ENCODE data around the gene USF2.

DNA sequence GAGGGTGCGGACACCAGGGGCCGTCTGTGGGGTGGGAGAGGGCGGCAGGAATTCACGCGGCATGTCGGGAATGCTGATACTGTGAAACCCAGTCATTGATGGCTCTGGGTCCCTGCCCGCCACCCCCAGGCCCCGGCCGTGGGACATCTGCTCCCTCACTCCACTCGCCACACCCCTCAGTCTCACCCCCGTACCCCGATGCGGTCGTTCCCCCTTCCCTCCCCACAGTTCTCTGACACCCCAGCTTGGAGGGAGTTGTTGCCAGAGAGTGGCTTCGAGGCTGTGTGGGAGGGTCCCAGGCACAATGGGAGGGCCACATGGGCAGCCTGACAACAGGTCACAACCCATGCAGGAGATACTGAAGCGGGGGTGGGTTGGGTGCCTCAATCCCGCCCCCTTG, 25.0 kb downstream of the USF2 start:
- TF ChIP-seq, protein P1, sequence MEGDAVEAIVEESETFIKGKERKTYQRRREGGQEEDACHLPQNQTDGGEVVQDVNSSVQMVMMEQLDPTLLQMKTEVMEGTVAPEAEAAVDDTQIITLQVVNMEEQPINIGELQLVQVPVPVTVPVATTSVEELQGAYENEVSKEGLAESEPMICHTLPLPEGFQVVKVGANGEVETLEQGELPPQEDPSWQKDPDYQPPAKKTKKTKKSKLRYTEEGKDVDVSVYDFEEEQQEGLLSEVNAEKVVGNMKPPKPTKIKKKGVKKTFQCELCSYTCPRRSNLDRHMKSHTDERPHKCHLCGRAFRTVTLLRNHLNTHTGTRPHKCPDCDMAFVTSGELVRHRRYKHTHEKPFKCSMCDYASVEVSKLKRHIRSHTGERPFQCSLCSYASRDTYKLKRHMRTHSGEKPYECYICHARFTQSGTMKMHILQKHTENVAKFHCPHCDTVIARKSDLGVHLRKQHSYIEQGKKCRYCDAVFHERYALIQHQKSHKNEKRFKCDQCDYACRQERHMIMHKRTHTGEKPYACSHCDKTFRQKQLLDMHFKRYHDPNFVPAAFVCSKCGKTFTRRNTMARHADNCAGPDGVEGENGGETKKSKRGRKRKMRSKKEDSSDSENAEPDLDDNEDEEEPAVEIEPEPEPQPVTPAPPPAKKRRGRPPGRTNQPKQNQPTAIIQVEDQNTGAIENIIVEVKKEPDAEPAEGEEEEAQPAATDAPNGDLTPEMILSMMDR (IDR thresholded peaks at IDR 0.05): no peak
- no peak for TF ChIP-seq POLR2AphosphoS5 (IDR thresholded peaks at IDR 0.05)
- TF ChIP-seq EP300 (IDR thresholded peaks at IDR 0.05; ENCODE audit: low read depth): no peak
- TF ChIP-seq POLR2A (IDR thresholded peaks at IDR 0.05): no peak
